ENCODE data around the gene UBAP1.

UBAP1 gene

DNA sequence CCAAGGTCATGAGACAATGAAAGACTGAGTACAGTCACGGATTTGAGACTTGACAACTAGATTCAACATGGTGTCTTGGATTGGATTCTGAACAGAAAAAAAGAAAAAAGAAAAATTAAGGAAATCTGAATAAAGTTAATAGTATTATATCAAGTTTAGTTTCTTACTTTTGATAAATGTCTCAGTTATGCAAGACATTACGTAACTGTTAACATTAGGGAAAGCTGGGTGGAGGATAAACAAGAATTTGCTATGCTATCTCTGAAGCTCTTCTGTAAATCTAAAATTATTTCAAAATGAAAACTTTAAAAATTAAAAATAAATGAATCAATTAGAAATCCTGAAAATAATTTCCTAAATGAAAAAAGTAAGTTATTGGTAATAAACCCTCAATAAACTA, 38.0 kb upstream of the UBAP1 start:
- no peak overlapping the region for H3K4me3 ChIP-seq (ENCODE audit: low read depth, low read length)
- TF ChIP-seq MYC (IDR thresholded peaks at IDR 0.05; ENCODE audit: low read depth, low read length) (no peak), POLR2A (IDR thresholded peaks at IDR 0.05; ENCODE audit: extremely low read depth, insufficient read length) (no peak), MAX (IDR thresholded peaks at IDR 0.05; ENCODE audit: low read depth, low read length) (no peak)
- TF ChIP-seq, protein P1, sequence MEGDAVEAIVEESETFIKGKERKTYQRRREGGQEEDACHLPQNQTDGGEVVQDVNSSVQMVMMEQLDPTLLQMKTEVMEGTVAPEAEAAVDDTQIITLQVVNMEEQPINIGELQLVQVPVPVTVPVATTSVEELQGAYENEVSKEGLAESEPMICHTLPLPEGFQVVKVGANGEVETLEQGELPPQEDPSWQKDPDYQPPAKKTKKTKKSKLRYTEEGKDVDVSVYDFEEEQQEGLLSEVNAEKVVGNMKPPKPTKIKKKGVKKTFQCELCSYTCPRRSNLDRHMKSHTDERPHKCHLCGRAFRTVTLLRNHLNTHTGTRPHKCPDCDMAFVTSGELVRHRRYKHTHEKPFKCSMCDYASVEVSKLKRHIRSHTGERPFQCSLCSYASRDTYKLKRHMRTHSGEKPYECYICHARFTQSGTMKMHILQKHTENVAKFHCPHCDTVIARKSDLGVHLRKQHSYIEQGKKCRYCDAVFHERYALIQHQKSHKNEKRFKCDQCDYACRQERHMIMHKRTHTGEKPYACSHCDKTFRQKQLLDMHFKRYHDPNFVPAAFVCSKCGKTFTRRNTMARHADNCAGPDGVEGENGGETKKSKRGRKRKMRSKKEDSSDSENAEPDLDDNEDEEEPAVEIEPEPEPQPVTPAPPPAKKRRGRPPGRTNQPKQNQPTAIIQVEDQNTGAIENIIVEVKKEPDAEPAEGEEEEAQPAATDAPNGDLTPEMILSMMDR (IDR thresholded peaks at IDR 0.05; ENCODE audit: low read depth, low read length): no peak
- no peak for DNase-seq (ENCODE audit: low read depth)

GRCh38 chr9:34143116-34143515, 35.7 kb upstream of the UBAP1 start:
- DNase-seq (ENCODE audit: low read depth): no peak
- TF ChIP-seq, protein P1 (IDR thresholded peaks at IDR 0.05; ENCODE audit: low read depth, low read length): no peak
- no peak for TF ChIP-seq POLR2A (IDR thresholded peaks at IDR 0.05; ENCODE audit: extremely low read depth, insufficient read length)
- TF ChIP-seq MYC (IDR thresholded peaks at IDR 0.05; ENCODE audit: low read depth, low read length): no peak
- TF ChIP-seq MAX (IDR thresholded peaks at IDR 0.05; ENCODE audit: low read depth, low read length): no peak

DNA sequence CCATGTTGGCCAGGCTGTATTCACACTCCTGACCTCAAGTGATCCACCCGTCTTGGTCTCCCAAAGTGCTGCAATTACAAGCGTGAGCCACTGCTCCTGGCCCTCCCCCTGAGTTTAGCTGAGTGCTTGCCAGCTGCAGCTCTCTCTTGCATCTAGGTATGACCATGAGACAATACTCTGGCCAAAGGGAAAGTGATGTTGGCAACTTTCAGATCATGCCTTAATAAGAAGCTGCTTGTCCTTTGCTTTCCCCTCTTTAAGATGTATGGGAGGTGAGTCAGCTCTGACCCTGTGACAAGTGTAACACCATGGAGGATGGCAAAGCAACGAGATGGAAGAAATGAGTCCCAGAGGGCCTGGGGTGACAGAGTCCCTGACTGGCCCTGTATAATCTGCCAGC, 33.7 kb upstream of the UBAP1 start:
- TF ChIP-seq MYC (IDR thresholded peaks at IDR 0.05; ENCODE audit: low read depth, low read length) (no peak), POLR2A (IDR thresholded peaks at IDR 0.05; ENCODE audit: extremely low read depth, insufficient read length) (no peak), MAX (IDR thresholded peaks at IDR 0.05; ENCODE audit: low read depth, low read length) (no peak)
- TF ChIP-seq, protein P1 (IDR thresholded peaks at IDR 0.05; ENCODE audit: low read depth, low read length): no peak
- H3K4me3 ChIP-seq (ENCODE audit: low read depth, low read length): no peak overlapping the region
- DNase-seq (ENCODE audit: low read depth): peak; percentile 32

More at GRCh38 chr9:34143116-34143515, 35.7 kb upstream of the UBAP1 start:
- no peak overlapping the region for H3K4me3 ChIP-seq (ENCODE audit: low read depth, low read length)

DNA sequence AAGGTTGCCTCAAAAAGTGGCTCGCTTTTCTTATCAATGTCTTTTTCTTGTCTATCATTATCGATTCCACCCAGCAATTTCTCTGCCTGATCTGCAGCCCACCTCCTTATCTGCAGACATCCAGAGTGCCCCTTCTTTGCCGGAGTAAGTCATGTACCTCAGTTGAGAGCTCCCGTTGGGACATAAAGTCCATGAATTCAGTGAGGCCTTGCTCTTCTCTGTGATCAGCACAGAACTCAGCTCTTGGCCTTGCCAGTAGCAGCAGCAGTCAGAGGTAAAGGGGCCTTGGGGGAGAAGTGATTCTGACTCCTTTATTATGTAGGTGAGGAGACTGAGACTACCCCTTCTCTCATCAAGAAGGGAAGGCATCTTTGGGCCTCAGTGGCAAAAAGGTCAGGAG, 27.4 kb upstream of the UBAP1 start:
- DNase-seq (ENCODE audit: low read depth): no peak
- TF ChIP-seq MYC (IDR thresholded peaks at IDR 0.05; ENCODE audit: low read depth, low read length) (no peak), POLR2A (IDR thresholded peaks at IDR 0.05; ENCODE audit: extremely low read depth, insufficient read length) (no peak), MAX (IDR thresholded peaks at IDR 0.05; ENCODE audit: low read depth, low read length) (no peak)
- TF ChIP-seq, protein P1 (IDR thresholded peaks at IDR 0.05; ENCODE audit: low read depth, low read length): no peak

DNA sequence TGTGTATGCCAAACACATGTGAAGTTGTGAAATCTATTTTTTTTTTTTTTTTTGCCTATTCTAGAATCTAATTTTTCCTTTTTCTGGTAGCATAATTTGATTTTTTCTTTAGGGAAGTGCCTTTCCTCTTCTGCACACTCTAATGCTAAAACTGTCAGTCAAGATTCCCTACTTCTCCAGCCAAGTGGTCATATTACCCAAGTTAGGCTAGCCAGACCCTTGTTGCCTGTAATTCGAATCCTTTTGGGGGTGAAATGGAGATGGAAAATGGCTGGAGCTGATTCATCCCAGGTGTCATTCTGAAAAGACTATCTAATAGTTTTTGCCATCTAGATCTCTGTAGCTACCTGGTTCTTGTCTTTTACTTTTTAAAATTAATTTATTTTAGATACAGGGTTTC, 24.8 kb upstream of the UBAP1 start:
- TF ChIP-seq POLR2A (IDR thresholded peaks at IDR 0.05; ENCODE audit: extremely low read depth, insufficient read length) (no peak), MYC (IDR thresholded peaks at IDR 0.05; ENCODE audit: low read depth, low read length) (no peak), MAX (IDR thresholded peaks at IDR 0.05; ENCODE audit: low read depth, low read length) (no peak)
- TF ChIP-seq, protein P1 (IDR thresholded peaks at IDR 0.05; ENCODE audit: low read depth, low read length): no peak
- DNase-seq (ENCODE audit: low read depth): no peak
- H3K4me3 ChIP-seq (ENCODE audit: low read depth, low read length): no peak overlapping the region

More for the DNA sequence above, 27.4 kb upstream of the UBAP1 start:
- H3K4me3 ChIP-seq (ENCODE audit: low read depth, low read length): no peak overlapping the region

DNA sequence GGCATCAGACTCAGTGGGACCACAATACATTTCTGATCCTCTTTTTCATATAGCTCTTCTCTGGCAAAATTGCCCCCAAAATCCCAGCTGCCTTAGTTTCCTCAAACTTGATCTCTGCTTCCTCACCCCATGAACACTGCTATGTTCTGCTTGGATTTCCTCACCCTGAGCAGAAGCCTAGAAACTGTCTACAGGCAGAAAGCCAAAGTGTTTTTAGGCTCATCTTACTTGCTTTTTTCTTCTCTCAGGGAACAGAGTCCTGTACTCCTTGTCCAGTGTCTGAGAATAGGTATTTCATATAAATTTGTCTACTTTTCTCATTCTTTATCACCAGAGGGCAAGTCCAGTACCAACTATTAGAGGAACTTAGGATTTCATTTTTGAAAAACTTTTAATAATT, 21.5 kb upstream of the UBAP1 start:
- no peak overlapping the region for H3K4me3 ChIP-seq (ENCODE audit: low read depth, low read length)
- TF ChIP-seq POLR2A (IDR thresholded peaks at IDR 0.05; ENCODE audit: extremely low read depth, insufficient read length) (no peak), MAX (IDR thresholded peaks at IDR 0.05; ENCODE audit: low read depth, low read length) (no peak), MYC (IDR thresholded peaks at IDR 0.05; ENCODE audit: low read depth, low read length) (no peak)
- DNase-seq (ENCODE audit: low read depth): no peak
